ENCODE measurements around the gene OGFOD3.

OGFOD3 gene

GRCh38 chr17:82446124-82446523 is 27.7 kb upstream of the OGFOD3 start:
- DNase-seq = no peak

GRCh38 chr17:82445542-82445941 is 27.2 kb upstream of the OGFOD3 start:
- DNase-seq = peak; percentile 25

GRCh38 chr17:82444941-82445521 is 26.6 kb upstream of the OGFOD3 start:
- DNase-seq = no peak

- DNase-seq = no peak
Observed at GRCh38 chr17:82444284-82444893, 26.0 kb upstream of the OGFOD3 start.

GRCh38 chr17:82443465-82444283 is 25.3 kb upstream of the OGFOD3 start:
- no peak for DNase-seq

- DNase-seq = no peak
Observed at GRCh38 chr17:82442643-82443464, 24.5 kb upstream of the OGFOD3 start.

GRCh38 chr17:82441691-82442487 is 23.5 kb upstream of the OGFOD3 start:
- DNase-seq = peak; percentile 24

- DNase-seq = peak; percentile 29
Observed at GRCh38 chr17:82440991-82441627, 22.7 kb upstream of the OGFOD3 start.

DNA sequence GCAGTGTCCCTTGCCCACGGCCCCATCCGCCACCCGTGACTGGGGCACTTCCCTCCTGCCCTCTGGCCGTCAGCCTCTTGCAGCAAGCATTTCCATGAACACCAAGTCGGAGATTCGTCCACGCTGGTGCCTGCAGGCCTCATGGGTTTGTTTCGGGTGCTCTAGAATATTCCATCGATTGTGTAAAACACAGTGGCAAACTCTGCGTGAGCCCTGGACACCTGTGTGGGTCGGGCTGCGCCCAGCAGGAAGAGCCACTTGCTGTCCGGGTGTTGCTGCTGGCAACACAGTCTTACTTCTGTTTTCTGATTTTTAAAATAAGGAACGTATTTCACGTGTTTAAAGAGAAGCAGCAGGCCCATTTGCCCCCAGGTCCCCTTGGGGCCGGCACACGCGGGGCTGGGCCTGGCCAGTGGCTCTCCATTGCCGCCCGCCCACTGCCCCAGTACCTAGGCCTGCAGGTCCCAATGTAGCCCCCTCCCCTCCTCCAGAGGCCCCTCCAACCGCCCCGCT is 22.1 kb upstream of the OGFOD3 start:
- peak; percentile 21 for DNase-seq

GRCh38 chr17:82439829-82440365 is 21.5 kb upstream of the OGFOD3 start:
- peak; percentile 17 for DNase-seq

GRCh38 chr17:82439194-82439828 is 20.9 kb upstream of the OGFOD3 start:
- no peak for DNase-seq

GRCh38 chr17:82438401-82439193 is 20.2 kb upstream of the OGFOD3 start:
- no peak for DNase-seq

DNA sequence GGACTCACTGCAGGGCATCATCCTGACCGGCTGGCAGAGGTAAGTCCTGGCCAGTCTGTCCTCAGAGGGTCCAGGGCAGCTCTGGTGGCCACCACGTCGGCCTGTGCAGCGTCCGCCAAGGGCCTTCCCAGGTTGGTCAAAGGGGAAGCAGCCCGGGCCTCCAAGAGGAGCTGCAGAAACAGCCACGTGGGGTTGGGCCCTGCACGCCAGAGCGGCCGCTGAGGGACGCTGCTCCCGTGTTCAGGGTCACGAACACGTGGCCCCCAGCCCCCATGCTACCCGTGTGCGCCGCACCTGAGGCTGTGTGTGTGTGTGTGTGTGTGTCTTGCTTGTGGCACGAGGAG is 18.9 kb upstream of the OGFOD3 start:
- no peak for DNase-seq

DNA sequence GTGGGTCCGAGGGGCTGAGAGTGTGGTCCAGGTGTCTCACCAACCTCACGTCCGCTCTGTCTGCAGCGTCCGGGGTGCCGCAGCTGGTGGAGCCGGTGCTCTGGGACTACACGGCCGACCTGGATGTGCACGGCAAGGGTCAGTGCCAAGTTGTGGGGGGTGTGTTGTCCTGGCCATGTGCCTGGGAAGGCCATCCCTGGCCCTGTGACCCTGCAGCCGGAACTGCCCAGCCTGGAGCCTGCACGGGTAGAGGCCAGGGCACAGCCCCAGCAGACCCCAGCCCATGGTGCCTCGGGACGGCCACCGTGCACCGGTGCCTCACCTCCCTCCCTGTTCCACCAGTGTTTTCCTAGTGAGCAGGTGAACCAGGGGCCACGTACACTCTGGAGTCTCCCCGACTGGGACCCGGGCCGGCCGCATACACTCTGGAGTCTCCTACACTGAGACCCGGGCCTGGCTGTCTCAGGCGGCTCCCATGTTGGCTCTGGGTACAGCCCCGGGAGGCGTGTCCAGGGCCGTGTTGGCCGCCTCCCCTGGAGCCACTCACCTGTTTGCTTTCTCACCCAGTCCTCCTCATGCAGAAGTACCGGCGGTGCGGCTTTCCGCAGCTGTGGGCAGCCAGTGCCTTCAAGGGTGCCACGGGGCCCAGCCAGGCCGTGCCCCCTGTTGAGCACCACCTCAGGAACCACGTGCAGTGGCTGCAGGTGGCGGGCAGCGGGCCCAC is 18.4 kb upstream of the OGFOD3 start:
- DNase-seq = no peak

GRCh38 chr17:82435601-82436583 is 17.5 kb upstream of the OGFOD3 start:
- DNase-seq = no peak

DNA sequence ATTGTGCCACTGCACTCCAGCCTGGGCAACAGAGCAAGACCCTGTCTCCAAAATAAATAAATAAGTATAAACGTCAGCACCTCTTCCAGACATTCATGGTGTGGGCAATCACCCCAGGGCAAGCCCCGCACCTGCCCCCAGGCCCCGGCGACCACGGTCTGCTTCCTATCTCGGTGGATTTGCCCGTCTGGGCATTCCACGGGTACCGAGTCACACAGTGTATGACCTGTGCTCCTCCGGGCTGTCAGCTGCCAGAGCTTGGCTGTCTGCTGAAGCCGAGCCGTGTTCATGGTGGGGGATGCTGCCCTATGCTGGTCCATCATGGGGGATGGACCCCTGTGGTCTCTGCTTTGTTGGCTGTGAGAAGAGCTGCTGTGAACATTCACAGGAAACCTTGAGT is 16.7 kb upstream of the OGFOD3 start:
- DNase-seq = no peak

DNA sequence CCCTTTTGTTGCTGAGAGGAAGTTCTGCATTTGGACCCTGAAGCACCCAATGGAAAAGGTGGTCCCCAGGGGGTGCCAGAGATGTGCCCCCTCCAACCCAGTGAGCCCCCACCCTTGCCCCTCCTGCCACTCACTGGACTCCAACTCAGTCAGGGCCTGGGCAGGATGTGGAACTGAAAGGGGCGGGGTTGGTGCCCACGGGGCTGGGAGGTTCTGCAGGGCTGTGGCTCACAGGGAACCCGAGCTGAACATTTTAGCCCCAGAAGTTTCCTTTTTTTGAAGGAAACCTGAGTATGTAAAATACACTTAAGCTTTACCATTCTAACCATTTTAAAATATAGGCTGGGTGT is 15.8 kb upstream of the OGFOD3 start:
- peak; percentile 29 for DNase-seq

DNA sequence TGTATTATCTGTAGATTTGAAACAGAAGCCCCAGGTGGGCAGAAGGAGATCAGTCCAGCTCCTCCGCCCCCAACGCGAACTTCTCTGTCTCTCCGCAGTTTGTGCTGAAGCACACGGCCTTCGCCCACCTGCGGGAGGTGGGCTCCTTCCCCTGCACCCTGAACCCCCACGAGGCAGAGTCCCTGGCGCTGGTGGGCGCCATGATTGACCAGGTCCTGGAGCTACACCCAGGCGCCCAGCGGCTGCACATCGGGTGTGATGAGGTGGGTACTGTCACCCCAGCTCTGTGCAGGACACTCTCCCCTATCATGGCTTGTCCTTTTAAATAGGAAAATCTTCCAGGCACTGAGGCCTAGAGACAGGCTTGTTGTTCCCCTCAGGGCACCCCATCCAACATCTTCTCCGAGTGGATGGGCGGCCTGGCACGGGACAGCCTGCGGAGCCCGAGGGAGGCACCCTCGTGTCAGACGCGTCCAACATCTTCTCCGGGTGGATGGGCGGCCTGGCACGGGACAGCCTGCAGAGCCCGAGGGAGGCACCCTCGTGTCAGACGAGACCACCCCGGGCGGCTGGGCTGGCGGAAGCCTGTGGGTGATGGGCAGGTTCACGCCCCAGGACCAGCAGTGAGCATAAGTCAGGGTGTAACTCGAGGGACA is 15.3 kb upstream of the OGFOD3 start:
- no peak for DNase-seq
